Left forelimb (tissue), 1 donor: Measurements from ENCODE around the gene CCDC110.

Experiments used
- DNase-seq: peaks from one replicate; pipeline ENCODE4 v3.0.0-alpha.2; 2018; ENCODE audit warnings: low spot score

Gene CCDC110

DNA sequence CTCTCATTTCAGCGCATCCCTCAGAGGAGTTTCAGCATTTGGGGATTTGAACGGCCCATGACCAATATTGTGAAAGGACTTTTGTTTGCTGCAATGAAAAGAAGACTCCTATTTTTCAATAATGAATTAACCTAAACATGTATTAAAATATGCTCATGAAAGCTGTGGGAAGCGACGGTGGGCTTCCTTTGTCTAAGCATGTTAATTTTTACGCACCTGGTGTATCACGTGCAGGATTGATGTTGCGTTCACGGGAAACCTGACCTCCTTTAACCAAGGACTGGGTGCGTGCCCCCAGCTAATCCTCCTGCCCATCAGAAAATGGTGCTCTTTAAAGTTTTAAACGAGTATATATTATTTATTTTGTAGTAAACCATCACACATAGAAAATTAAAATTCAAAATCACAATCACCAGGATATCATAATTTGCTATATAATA is 590 bp upstream of the CCDC110 start:
- no peak for DNase-seq

GRCh38 chr4:185470501-185471195 is 885 bp downstream of the CCDC110 start:
- DNase-seq = peak; percentile 67

- DNase-seq = no peak
Observed at GRCh38 chr4:185469580-185470154, 1.9 kb downstream of the CCDC110 start.

- no peak for DNase-seq
Observed at GRCh38 chr4:185468999-185469398, 2.5 kb downstream of the CCDC110 start.

- DNase-seq = no peak
Observed at GRCh38 chr4:185467991-185468390, 3.5 kb downstream of the CCDC110 start.

GRCh38 chr4:185467101-185467500 is 4.4 kb downstream of the CCDC110 start:
- no peak for DNase-seq

GRCh38 chr4:185465707-185466106 is 5.8 kb downstream of the CCDC110 start:
- no peak for DNase-seq

- no peak for DNase-seq
Observed at GRCh38 chr4:185464887-185465286, 6.6 kb downstream of the CCDC110 start.

DNA sequence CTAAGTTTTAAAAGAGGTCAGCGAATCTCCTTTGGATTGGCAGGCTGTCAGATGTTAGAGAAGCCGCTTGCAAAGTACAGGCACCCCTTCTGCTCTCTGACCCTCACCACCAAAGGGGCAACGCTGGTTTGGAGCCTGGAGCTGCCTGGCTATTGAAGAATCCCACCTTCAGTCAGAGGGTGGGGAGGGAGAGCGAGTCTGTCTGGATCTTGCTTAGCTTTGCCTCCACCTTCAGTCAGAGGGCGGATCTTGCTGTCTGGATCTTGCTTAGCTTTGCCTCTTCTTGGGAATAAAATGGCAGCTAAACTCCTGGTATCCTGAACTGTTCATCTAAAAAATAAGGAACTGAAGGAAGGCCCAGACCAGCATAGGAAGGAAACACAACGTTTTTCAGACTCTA is 7.3 kb downstream of the CCDC110 start:
- DNase-seq = no peak

GRCh38 chr4:185463541-185463940 is 8.0 kb downstream of the CCDC110 start:
- DNase-seq = no peak

- no peak for DNase-seq
Observed at GRCh38 chr4:185461565-185461964, 10.0 kb downstream of the CCDC110 start.

- no peak for DNase-seq
Observed at GRCh38 chr4:185457136-185457535, 14.4 kb downstream of the CCDC110 start.

DNA sequence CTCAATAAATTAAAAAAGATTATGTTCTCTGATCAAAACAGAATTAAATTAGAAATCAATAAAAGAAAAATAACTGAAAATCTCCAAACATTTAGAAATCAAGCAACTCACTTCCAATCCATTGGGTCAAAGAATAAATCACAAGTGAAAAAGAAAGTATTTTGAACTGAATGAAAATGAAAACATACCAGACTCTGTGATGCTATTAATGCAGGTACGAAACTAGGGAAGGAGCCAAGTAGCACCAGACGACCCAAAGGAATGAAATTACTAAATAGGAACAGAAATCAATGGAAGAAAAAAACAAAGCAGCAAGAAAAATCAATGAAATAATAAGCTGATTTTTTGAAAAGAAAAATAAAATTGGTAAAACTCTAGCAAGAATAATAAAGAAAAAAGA is 15.4 kb downstream of the CCDC110 start:
- DNase-seq = no peak

- DNase-seq = no peak
Observed at GRCh38 chr4:185445209-185445608, 26.3 kb downstream of the CCDC110 start.

- DNase-seq = no peak
Observed at GRCh38 chr4:185441479-185441878, 30.1 kb downstream of the CCDC110 start.

GRCh38 chr4:185437809-185438208 is 33.7 kb downstream of the CCDC110 start:
- no peak for DNase-seq

DNA sequence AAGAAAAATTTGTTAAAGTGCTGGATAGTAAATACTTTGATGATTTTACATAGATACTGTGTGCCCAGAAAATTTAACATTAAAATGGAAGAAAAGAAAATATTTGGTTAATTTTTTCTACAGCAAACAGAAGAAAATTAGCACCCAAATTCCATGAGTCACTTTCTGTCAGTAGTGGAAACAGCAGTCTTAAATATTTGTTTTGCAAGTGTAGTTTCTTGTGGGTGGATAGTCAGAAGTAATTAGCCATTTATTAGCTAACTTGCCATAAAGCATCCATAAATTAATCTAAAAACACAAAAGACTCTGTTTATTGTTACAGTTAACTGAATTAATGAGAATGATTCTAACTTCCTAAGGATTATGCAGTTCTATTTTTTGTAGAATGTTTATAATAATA is 36.1 kb downstream of the CCDC110 start:
- no peak for DNase-seq

DNA sequence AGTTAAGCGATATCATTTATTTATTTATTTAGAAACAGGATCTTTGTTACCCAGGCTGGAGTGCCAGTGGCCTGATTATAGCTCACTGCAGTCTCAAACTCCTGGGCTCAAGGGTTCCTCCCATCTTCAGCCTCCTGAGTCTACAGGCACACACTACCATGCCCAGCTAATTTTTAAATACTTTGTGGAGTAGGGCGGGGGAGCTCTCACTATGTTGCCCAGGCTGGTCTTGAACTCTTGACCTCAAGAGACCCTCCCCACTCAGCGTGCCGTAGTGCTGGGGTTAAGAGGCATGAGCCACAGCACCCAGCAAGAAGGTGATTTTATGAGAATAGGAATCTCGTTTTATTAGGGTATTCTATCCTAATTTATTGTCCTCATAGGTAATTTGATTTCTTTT is 41.9 kb downstream of the CCDC110 start:
- no peak for DNase-seq

DNA sequence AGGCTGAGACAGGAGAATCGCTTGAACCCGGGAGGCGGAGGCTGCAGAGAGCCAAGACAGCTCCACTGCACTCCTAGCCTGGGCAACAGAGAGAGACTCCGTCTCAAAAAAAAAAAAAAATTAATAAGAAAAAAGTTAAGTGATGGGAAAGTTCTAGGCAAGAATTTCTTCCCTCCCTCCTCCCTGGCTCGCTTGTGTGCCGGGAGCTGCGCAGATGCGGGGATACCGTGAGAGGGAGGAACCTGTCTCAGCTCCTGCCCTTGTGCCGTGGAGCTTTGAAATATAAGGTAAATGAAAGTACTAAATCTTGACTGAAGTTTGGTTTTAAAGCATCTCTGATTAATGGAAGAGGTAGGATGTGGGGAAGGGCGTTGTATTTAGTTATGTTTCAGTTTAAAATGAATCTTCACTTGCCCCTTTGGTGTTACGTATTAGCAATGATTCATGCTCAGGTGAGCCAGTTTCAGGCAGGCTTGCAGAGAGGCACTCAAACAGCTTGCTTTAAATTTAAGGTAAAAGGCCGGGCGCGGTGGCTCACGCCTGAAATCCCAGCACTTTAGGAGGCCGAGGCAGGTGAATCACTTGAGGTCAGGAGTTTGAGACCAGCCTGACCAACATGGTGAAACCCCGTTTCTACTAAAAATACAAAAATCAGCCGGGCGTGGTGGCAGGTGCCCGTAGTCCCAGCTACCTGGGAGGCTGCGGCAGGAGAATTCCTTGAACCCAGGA is 44.4 kb downstream of the CCDC110 start:
- DNase-seq = no peak

GRCh38 chr4:185425647-185426352 is 45.7 kb downstream of the CCDC110 start, which contains the start of gene UFSP2:
Gene UFSP2 (minus strand): TSS chr4:185425964. CDS start chr4:185425868, 96 bp downstream.
- peak; percentile 96 for DNase-seq

DNA sequence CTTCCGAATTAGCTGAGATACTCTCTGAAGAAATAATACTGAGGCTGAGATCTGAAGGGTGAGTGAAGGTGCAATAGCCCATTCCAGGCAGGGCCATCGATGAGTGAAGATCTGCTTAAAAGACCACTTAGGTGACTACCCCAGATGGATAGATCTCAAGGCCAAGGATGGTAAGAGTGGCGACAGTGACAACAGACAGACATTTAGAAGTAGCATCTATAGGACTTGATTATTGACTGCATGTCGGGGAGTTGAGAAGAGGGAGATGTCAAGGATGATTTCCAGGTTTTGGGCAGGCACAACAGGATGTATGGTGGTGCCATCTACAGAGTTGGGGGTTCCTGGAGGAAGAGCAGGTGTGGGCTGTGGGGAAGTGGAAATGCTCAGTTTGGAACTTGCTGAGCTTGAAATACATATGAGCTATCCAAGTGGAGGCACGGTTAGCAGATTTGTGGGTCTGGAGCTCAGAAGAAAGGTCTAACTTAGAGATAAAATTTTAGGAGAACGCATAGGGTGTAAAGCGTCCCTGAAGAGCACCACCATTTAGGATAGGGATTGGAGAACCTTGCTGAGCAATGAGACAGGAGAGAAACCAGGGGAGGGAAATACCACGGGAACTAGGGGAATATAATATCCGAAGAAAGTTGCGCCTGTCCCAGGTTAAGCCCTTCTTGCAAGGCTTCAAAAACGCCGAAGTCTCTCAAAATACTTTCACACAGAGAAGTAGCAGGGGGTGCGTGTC is 46.5 kb downstream of the CCDC110 start:
- DNase-seq = no peak
